Thyroid gland (tissue), 4 donors: ENCODE results near the gene ITPR3.

Experiments used
- POLR2A ChIP-seq, 2 donors: fragments of 450-650 bp; IDR thresholded peaks; one replicate each; pipeline ENCODE4 v1.6.1; 2017; ENCODE audit warnings: antibody characterized with exemption in 2 of 2, mild to moderate bottlenecking in 2 of 2, moderate library complexity in 1 of 2
- TF ChIP-seq, protein P1 (sequence below), 6 experiments: fragments of 200-600 bp in 3 of 6; fragments of 450-650 bp in 3 of 6; sonication (generic) in 3 of 6; IDR thresholded peaks; one replicate each; pipeline ENCODE4 v1.5.1; 2016 to 2019; ENCODE audit warnings: antibody characterized with exemption in 6 of 6, mild to moderate bottlenecking in 2 of 6, inconsistent platforms in 1 of 6, moderate library complexity in 1 of 6

- TF ChIP-seq, protein P1, sequence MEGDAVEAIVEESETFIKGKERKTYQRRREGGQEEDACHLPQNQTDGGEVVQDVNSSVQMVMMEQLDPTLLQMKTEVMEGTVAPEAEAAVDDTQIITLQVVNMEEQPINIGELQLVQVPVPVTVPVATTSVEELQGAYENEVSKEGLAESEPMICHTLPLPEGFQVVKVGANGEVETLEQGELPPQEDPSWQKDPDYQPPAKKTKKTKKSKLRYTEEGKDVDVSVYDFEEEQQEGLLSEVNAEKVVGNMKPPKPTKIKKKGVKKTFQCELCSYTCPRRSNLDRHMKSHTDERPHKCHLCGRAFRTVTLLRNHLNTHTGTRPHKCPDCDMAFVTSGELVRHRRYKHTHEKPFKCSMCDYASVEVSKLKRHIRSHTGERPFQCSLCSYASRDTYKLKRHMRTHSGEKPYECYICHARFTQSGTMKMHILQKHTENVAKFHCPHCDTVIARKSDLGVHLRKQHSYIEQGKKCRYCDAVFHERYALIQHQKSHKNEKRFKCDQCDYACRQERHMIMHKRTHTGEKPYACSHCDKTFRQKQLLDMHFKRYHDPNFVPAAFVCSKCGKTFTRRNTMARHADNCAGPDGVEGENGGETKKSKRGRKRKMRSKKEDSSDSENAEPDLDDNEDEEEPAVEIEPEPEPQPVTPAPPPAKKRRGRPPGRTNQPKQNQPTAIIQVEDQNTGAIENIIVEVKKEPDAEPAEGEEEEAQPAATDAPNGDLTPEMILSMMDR (IDR thresholded peaks at IDR 0.05) = no peak
- no peak for TF ChIP-seq POLR2A (IDR thresholded peaks at IDR 0.05)
Observed at GRCh38 chr6:33583591-33584155, 37.4 kb upstream of the ITPR3 start.
